ENCODE results near the gene CXorf58. TPM values are rescaled to one million over a fixed set of nuclear protein-coding genes. Genes with fewer than 3 reads are reported as not detected.

Gene CXorf58
- total RNA-seq, 1 experiment from 2014 or later, result not detected

DNA sequence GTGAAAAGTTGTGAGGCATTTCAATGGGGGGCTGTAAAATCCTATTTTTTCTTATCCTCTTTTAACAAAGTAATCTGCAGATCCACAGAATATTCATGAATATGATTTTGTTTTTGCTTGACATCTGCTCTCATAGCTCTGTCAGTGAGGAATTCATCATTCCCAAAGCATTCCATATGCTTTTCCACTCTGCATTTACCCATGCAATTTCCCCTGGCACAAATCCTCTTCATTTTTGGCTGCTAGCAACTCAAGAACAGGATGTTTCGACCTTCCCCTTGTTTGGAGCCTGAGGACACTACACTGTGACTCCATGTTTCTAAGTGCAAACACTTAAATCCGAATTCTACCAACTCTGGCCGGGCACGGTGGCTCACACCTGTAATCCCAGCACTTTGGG is 70.7 kb downstream of the CXorf58 start:
- ChIA-PET RAD21 (ENCODE audit: low non-redundant PET in 1 of 2, low total read pairs in 2 of 2, uncharacterized antibody in 2 of 2, unreplicated experiment in 2 of 2) (interaction anchor here in 1 of 2 experiments (0.7 kb wide), 1 partner anchor 299 kb away, joined by 3 read pairs; no protein-coding TSS in a partner anchor), POLR2A (no interaction called here), CTCF (no interaction called here)
- BruUV-seq (replicated peaks), result no TSS peak
- Histone ChIP-seq H3K4me3 (replicated peaks in 1 of 2; ENCODE audit: low read depth in 1 of 2, low read length in 2 of 2) (no peak overlapping the region), H3K9me3 (ENCODE audit: control insufficient read depth in 1 of 2, insufficient read depth in 1 of 2, low read depth in 1 of 2, low read length in 2 of 2) (no peaks in the 10 kb centered on the region), H3K79me2 (ENCODE audit: insufficient read depth, low read length) (no peaks in the 10 kb centered on the region), H3K9ac (ENCODE audit: low read length) (no peak overlapping the region), H3K27me3 (ENCODE audit: insufficient read depth, low read length) (no peaks in the 10 kb centered on the region), H3K36me3 (ENCODE audit: control insufficient read depth in 1 of 2, insufficient read depth in 2 of 2, low read length in 2 of 2) (no peaks in the 10 kb centered on the region), H3K27ac (ENCODE audit: low read depth, low read length) (no peak overlapping the region), H3K9me2 (ENCODE audit: insufficient read depth) (no peaks in the 10 kb centered on the region), H4K20me1 (ENCODE audit: insufficient read depth) (no peaks in the 10 kb centered on the region), H3K4me2 (ENCODE audit: low read length) (no peak overlapping the region), H2AFZ (ENCODE audit: low read depth, low read length, poor library complexity, severe bottlenecking) (no peak overlapping the region), H3K4me1 (ENCODE audit: control insufficient read depth in 1 of 2, insufficient read depth in 2 of 2, low read length in 2 of 2) (no peaks in the 10 kb centered on the region)
- intact Hi-C loops (cut with micrococcal nuclease), result no loop called here
- TF ChIP-seq EGR1 (IDR thresholded peaks at IDR 0.05; ENCODE audit: low read depth), result no peak
- ATAC-seq (no peak), DNase-seq (ENCODE audit: low read depth, low spot score) (no peak)

DNA sequence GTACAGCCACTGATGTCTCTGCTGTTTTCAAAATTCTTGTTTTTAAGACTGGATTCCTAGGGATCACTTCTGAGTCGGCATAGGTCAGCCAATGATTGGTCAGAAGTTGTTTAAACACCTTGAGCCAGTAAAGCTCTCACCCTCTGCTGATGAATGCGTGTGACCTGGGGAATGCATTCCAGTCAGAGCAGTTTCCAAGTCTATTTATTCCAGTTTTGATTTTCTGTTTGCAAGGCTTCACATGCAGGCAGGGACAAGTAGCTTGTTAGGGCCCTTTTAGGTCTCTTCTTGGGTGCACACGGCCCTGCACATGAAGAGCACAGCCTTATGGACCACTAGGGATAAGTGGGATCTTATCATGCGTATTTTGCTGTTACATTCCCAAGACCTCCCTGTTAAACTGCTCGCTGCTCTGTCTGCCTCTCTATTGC is 72.2 kb downstream of the CXorf58 start:
- intact Hi-C loops (cut with micrococcal nuclease), result no loop called here
- Histone ChIP-seq H3K27ac (ENCODE audit: low read depth, low read length) (no peak overlapping the region), H3K9me3 (ENCODE audit: control insufficient read depth in 1 of 2, insufficient read depth in 1 of 2, low read depth in 1 of 2, low read length in 2 of 2) (no peaks in the 10 kb centered on the region), H3K36me3 (ENCODE audit: control insufficient read depth in 1 of 2, insufficient read depth in 2 of 2, low read length in 2 of 2) (no peaks in the 10 kb centered on the region), H3K79me2 (ENCODE audit: insufficient read depth, low read length) (no peaks in the 10 kb centered on the region), H3K27me3 (ENCODE audit: insufficient read depth, low read length) (no peaks in the 10 kb centered on the region), H3K4me2 (ENCODE audit: low read length) (no peak overlapping the region), H3K4me3 (replicated peaks in 1 of 2; ENCODE audit: low read depth in 1 of 2, low read length in 2 of 2) (no peak overlapping the region), H3K9me2 (ENCODE audit: insufficient read depth) (no peaks in the 10 kb centered on the region), H4K20me1 (ENCODE audit: insufficient read depth) (no peaks in the 10 kb centered on the region), H3K4me1 (ENCODE audit: control insufficient read depth in 1 of 2, insufficient read depth in 2 of 2, low read length in 2 of 2) (no peaks in the 10 kb centered on the region), H2AFZ (ENCODE audit: low read depth, low read length, poor library complexity, severe bottlenecking) (no peak overlapping the region), H3K9ac (ENCODE audit: low read length) (no peak overlapping the region)
- no TSS peak for BruUV-seq (replicated peaks)
- DNase-seq (ENCODE audit: low read depth, low spot score) (no peak), ATAC-seq (no peak)
- RAD21 ChIA-PET (ENCODE audit: low non-redundant PET in 1 of 2, low total read pairs in 2 of 2, uncharacterized antibody in 2 of 2, unreplicated experiment in 2 of 2), result no interaction called here
- POLR2A ChIA-PET, result no interaction called here
- CTCF ChIA-PET, result no interaction called here
- TF ChIP-seq CEBPB (IDR thresholded peaks at IDR 0.05; ENCODE audit: low read depth), result no peak
- TF ChIP-seq TCF7L2 (IDR thresholded peaks at IDR 0.05; ENCODE audit: borderline replicate concordance, extremely low read depth, insufficient read depth, insufficient read length), result no peak
- TF ChIP-seq, protein P1, sequence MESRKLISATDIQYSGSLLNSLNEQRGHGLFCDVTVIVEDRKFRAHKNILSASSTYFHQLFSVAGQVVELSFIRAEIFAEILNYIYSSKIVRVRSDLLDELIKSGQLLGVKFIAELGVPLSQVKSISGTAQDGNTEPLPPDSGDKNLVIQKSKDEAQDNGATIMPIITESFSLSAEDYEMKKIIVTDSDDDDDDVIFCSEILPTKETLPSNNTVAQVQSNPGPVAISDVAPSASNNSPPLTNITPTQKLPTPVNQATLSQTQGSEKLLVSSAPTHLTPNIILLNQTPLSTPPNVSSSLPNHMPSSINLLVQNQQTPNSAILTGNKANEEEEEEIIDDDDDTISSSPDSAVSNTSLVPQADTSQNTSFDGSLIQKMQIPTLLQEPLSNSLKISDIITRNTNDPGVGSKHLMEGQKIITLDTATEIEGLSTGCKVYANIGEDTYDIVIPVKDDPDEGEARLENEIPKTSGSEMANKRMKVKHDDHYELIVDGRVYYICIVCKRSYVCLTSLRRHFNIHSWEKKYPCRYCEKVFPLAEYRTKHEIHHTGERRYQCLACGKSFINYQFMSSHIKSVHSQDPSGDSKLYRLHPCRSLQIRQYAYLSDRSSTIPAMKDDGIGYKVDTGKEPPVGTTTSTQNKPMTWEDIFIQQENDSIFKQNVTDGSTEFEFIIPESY (IDR thresholded peaks at IDR 0.05; ENCODE audit: extremely low read depth, insufficient replicate concordance, low read length), result no peak

Measured in HCT116 (cell line).